ENCODE measurements around the gene SLC5A6. TPM values are rescaled to one million over a fixed set of nuclear protein-coding genes. Genes with fewer than 3 reads are reported as not detected.
"Not testable (repeated sequence)": the region's sequence is repeated elsewhere in the genome, so short reads cannot be mapped to it uniquely, and the experiment has no call there.

The SLC5A6 gene
- polyA plus RNA-seq, 1 donor: 148 TPM

- no peak for DNase-seq
- Histone ChIP-seq H3K27me3 (ENCODE audit: control insufficient read depth, insufficient read depth, low read length) (no peaks in the 10 kb centered on the region), H3K9me3 (ENCODE audit: control insufficient read depth, low read depth, low read length) (no peaks in the 10 kb centered on the region), H3K27ac (ENCODE audit: low read length) (no peak overlapping the region), H3K4me3 (ENCODE audit: low read length) (no peak overlapping the region), H3K4me1 (ENCODE audit: control insufficient read depth, insufficient read depth, low read length) (peaks cover 34% of the 10 kb centered on the region), H3K36me3 (ENCODE audit: control insufficient read depth, insufficient read depth, low read length) (peaks cover 73% of the 10 kb centered on the region)
- whole genome bisulfite sequencing (ENCODE audit: insufficient coverage, low lambda C conversion rate): no CpG with 5 or more reads among the region's 6 CpGs
These were observed 5.7 kb downstream of the SLC5A6 start for GRCh38 chr2:27206346-27206745.

DNA sequence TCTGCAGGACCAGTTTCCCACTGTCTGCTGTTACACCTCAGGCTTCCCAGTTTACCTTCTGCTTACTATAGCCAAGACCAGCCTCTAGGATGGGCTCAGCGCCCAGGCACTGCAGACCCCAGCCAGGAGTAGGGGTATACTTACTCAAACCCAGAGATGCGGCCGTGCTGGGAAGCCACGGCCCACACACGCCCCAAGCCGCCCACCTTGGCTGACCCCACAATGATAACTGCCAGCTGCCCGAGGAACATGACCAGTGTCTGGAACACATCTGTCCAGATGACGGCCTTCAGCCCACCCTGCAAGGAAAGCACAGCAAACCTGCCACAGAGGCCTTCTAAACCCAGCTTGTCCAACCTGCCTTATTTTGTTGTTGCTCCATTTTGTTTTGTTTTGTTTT, 6.9 kb downstream of the SLC5A6 start:
- peaks cover 83% of the 10 kb centered on the region for H3K36me3 ChIP-seq (ENCODE audit: control insufficient read depth, insufficient read depth, low read length)
- H3K4me3 ChIP-seq (ENCODE audit: low read length): no peak overlapping the region
- no peaks in the 10 kb centered on the region for H3K27me3 ChIP-seq (ENCODE audit: control insufficient read depth, insufficient read depth, low read length)
- WGBS (ENCODE audit: insufficient coverage, low lambda C conversion rate): no CpG with 5 or more reads among the region's 8 CpGs
- H3K4me1 ChIP-seq (ENCODE audit: control insufficient read depth, insufficient read depth, low read length): peaks cover 30% of the 10 kb centered on the region
- no peak overlapping the region for H3K27ac ChIP-seq (ENCODE audit: low read length)
- no peaks in the 10 kb centered on the region for H3K9me3 ChIP-seq (ENCODE audit: control insufficient read depth, low read depth, low read length)
- DNase-seq: no peak

DNA sequence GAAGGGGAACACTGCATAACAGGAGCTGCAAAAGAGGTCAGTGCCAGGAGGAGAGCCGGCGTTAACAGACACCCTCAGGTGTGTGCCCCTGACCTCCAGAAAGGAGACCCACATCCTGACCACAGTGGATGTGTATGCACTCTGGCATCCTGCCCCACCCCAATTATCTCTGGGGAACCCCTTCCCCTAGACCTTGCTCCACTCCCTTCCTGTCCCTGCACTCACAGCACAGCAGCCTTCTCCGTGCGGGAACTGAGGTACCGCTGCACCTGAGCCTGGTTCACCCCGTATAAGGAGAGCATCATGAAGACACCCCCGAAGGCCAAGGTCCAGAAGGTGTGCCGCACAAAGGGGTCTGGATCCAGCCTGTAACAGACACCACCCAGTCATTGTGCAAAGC, 7.5 kb downstream of the SLC5A6 start:
- Histone ChIP-seq H3K27ac (ENCODE audit: low read length) (no peak overlapping the region), H3K4me3 (ENCODE audit: low read length) (no peak overlapping the region), H3K27me3 (ENCODE audit: control insufficient read depth, insufficient read depth, low read length) (no peaks in the 10 kb centered on the region), H3K36me3 (ENCODE audit: control insufficient read depth, insufficient read depth, low read length) (peaks cover 86% of the 10 kb centered on the region), H3K9me3 (ENCODE audit: control insufficient read depth, low read depth, low read length) (no peaks in the 10 kb centered on the region), H3K4me1 (ENCODE audit: control insufficient read depth, insufficient read depth, low read length) (peaks cover 25% of the 10 kb centered on the region)
- no peak for DNase-seq
- no CpG with 5 or more reads among the region's 8 CpGs for WGBS (ENCODE audit: insufficient coverage, low lambda C conversion rate)

DNA sequence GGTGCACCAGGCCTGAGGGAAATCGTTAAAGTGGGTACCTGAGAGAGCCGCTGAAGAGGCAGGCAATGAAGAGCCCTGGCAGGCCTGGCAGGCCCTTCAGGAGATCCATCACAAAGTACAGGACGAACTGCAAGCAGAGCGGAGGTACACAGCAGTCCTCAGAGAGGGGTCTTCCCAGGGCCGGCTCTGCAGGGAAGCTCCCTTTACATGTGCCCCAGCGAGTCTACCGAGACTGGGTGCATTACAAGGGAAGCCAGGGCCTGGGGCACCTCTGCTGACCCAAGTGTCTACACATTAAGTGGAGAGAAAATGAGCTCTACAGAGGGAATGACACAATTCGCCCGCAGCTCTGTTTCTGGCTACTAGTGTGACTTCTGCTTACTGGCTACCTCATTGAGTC, 8.3 kb downstream of the SLC5A6 start:
- Histone ChIP-seq H3K36me3 (ENCODE audit: control insufficient read depth, insufficient read depth, low read length) (peaks cover 90% of the 10 kb centered on the region), H3K27me3 (ENCODE audit: control insufficient read depth, insufficient read depth, low read length) (no peaks in the 10 kb centered on the region), H3K27ac (ENCODE audit: low read length) (no peak overlapping the region)

DNA sequence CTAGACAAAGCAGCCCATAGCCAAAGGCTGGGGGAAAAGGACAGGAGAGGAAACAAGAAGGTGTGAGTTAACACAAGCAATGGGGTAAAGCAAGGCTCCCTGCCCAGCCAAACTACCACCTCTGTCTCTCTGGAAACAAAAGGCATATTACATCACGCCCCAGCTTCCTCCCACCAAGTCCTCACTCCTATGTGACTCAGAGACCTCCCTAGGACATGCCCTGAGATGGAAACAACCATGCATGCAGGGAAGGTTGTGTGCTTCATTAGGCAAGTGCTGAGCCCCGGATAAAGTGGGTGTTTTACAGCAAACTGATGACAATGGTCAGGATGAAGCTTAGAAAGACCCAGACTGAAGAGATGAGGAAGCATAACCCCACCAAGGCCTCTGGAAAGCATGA, 9.2 kb downstream of the SLC5A6 start:
- Histone ChIP-seq H3K36me3 (ENCODE audit: control insufficient read depth, insufficient read depth, low read length) (peaks cover 83% of the 10 kb centered on the region), H3K27me3 (ENCODE audit: control insufficient read depth, insufficient read depth, low read length) (no peaks in the 10 kb centered on the region), H3K27ac (ENCODE audit: low read length) (no peak overlapping the region), H3K4me3 (ENCODE audit: low read length) (no peak overlapping the region), H3K4me1 (ENCODE audit: control insufficient read depth, insufficient read depth, low read length) (peaks cover 14% of the 10 kb centered on the region), H3K9me3 (ENCODE audit: control insufficient read depth, low read depth, low read length) (no peaks in the 10 kb centered on the region)
- no peak for DNase-seq
- WGBS (ENCODE audit: insufficient coverage, low lambda C conversion rate): no CpG with 5 or more reads among the region's 2 CpGs

More for the DNA sequence above, 8.3 kb downstream of the SLC5A6 start:
- Histone ChIP-seq H3K9me3 (ENCODE audit: control insufficient read depth, low read depth, low read length) (no peaks in the 10 kb centered on the region), H3K4me1 (ENCODE audit: control insufficient read depth, insufficient read depth, low read length) (peaks cover 19% of the 10 kb centered on the region), H3K4me3 (ENCODE audit: low read length) (no peak overlapping the region)
- DNase-seq: no peak
- no CpG with 5 or more reads among the region's 9 CpGs for WGBS (ENCODE audit: insufficient coverage, low lambda C conversion rate)

DNA sequence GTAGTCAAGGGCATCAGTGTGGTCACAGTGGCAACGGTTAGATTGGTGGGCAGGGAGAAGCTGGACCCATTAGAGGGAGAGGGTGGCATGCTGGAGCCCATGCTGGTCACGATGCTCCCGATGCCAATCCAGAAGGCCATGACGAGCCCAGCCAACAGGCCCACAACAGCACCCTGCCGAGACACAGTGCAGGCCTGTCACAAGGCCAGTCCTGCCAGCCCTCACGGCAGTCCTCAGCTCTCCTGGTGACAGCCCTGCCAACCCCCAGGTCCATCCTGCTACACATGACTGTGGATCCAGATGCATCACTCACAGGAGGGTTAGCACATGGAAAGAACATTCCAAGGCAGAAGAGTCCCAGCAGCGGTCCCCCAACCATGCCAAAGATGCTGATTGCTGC, 10.4 kb downstream of the SLC5A6 start:
- no peak overlapping the region for H3K27ac ChIP-seq (ENCODE audit: low read length)
- H3K4me3 ChIP-seq (ENCODE audit: low read length): no peak overlapping the region
- no peak for DNase-seq
- peaks cover 71% of the 10 kb centered on the region for H3K36me3 ChIP-seq (ENCODE audit: control insufficient read depth, insufficient read depth, low read length)
- no peaks in the 10 kb centered on the region for H3K9me3 ChIP-seq (ENCODE audit: control insufficient read depth, low read depth, low read length)
- peaks cover 5% of the 10 kb centered on the region for H3K4me1 ChIP-seq (ENCODE audit: control insufficient read depth, insufficient read depth, low read length)
- WGBS (ENCODE audit: insufficient coverage, low lambda C conversion rate): no CpG with 5 or more reads among the region's 7 CpGs
- H3K27me3 ChIP-seq (ENCODE audit: control insufficient read depth, insufficient read depth, low read length): no peaks in the 10 kb centered on the region

GRCh38 chr2:27199241-27199640, 12.8 kb downstream of the SLC5A6 start:
- WGBS (ENCODE audit: insufficient coverage, low lambda C conversion rate): no CpG with 5 or more reads among the region's 2 CpGs
- H3K9me3 ChIP-seq (ENCODE audit: control insufficient read depth, low read depth, low read length): no peaks in the 10 kb centered on the region
- H3K4me3 ChIP-seq (ENCODE audit: low read length): no peak overlapping the region
- no peaks in the 10 kb centered on the region for H3K4me1 ChIP-seq (ENCODE audit: control insufficient read depth, insufficient read depth, low read length)
- H3K27me3 ChIP-seq (ENCODE audit: control insufficient read depth, insufficient read depth, low read length): no peaks in the 10 kb centered on the region
- peaks cover 48% of the 10 kb centered on the region for H3K36me3 ChIP-seq (ENCODE audit: control insufficient read depth, insufficient read depth, low read length)
- no peak overlapping the region for H3K27ac ChIP-seq (ENCODE audit: low read length)
- no peak for DNase-seq

DNA sequence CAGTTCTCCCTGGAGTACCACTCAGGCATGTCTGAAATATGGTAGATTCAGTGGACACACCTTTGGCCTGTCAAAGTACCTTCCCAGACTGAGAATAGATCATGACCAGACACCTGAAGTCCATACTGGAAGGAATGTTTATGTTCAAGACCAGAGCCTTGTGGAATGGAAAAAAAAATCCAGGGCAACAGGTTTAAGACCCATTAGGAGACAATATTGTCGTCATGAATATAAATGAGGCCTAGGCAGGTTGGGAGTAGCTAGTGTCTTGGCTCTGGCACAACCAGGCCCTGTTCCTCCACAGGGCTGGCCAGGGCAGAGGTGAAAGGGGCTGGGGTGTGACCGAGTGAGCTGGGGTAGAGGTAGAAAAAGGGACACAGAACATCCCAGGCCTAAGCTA, 13.4 kb downstream of the SLC5A6 start:
- 83% methylated on average over 1 of the region's 2 CpGs for WGBS (ENCODE audit: insufficient coverage, low lambda C conversion rate)

GRCh38 chr2:27198068-27198467, 14.0 kb downstream of the SLC5A6 start:
- DNase-seq; H3K27ac ChIP-seq (ENCODE audit: low read length); H3K9me3 ChIP-seq (ENCODE audit: control insufficient read depth, low read depth, low read length); H3K4me3 ChIP-seq (ENCODE audit: low read length); H3K4me1 ChIP-seq (ENCODE audit: control insufficient read depth, insufficient read depth, low read length); H3K27me3 ChIP-seq (ENCODE audit: control insufficient read depth, insufficient read depth, low read length): not testable (repeated sequence)
- no CpG with 5 or more reads among the region's 3 CpGs for WGBS (ENCODE audit: insufficient coverage, low lambda C conversion rate)
- H3K36me3 ChIP-seq (ENCODE audit: control insufficient read depth, insufficient read depth, low read length): peaks cover 36% of the 10 kb centered on the region

More for the DNA sequence above, 13.4 kb downstream of the SLC5A6 start:
- H3K9me3 ChIP-seq (ENCODE audit: control insufficient read depth, low read depth, low read length): no peaks in the 10 kb centered on the region
- no peaks in the 10 kb centered on the region for H3K27me3 ChIP-seq (ENCODE audit: control insufficient read depth, insufficient read depth, low read length)
- H3K36me3 ChIP-seq (ENCODE audit: control insufficient read depth, insufficient read depth, low read length): peaks cover 42% of the 10 kb centered on the region
- no peak for DNase-seq
- H3K4me1 ChIP-seq (ENCODE audit: control insufficient read depth, insufficient read depth, low read length): no peaks in the 10 kb centered on the region
- H3K4me3 ChIP-seq (ENCODE audit: low read length): no peak overlapping the region
- no peak overlapping the region for H3K27ac ChIP-seq (ENCODE audit: low read length)

GRCh38 chr2:27195799-27196198, 16.3 kb downstream of the SLC5A6 start:
- H3K4me1 ChIP-seq (ENCODE audit: control insufficient read depth, insufficient read depth, low read length); H3K27ac ChIP-seq (ENCODE audit: low read length); H3K4me3 ChIP-seq (ENCODE audit: low read length); H3K9me3 ChIP-seq (ENCODE audit: control insufficient read depth, low read depth, low read length); DNase-seq; H3K27me3 ChIP-seq (ENCODE audit: control insufficient read depth, insufficient read depth, low read length): not testable (repeated sequence)
- WGBS (ENCODE audit: insufficient coverage, low lambda C conversion rate): 100% methylated on average over 1 of the region's 3 CpGs
- peaks cover 13% of the 10 kb centered on the region for H3K36me3 ChIP-seq (ENCODE audit: control insufficient read depth, insufficient read depth, low read length)

DNA sequence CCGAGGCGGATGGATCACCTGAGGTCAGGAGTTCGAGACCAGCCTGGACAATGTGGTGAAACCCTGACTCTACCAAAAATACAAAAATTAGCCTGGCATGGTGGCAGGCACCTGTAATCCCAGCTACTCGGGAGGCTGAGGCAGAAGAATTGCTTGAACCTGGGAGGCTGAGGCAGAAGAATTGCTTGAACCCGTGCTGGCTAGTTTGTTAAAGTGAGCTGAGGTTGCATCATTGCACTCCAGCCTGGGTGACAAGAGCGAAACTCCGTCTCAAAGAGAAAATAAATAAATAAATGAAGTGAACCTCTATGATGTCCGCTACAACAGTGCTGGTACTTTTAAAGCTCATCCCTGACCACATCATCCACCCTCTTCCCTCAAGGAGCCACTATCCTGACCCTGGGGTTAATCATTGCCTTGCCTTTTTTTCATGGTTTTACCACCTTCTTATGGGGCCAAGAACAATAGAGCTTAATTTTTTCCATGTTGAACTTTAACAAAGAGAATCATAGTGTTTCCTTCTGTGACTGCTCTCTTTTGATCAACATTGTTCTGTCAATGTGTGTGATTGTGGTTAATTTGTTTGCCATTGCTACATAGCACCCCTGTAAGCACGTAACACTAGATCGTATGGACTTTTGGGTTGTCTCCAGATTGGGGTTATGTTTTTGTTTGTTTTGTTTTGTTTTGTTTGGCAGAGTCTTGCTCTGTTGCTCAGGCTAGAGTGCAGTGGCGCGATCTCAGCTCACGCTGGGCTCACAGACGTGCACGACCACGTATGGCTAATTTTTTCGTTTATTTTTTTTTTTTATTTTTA, 17.3 kb downstream of the SLC5A6 start:
- H3K9me3 ChIP-seq (ENCODE audit: control insufficient read depth, low read depth, low read length): no peaks in the 10 kb centered on the region
- WGBS (ENCODE audit: insufficient coverage, low lambda C conversion rate): no CpG with 5 or more reads among the region's 17 CpGs
- peaks cover 7% of the 10 kb centered on the region for H3K36me3 ChIP-seq (ENCODE audit: control insufficient read depth, insufficient read depth, low read length)
- no peak overlapping the region for H3K27ac ChIP-seq (ENCODE audit: low read length)
- no peaks in the 10 kb centered on the region for H3K27me3 ChIP-seq (ENCODE audit: control insufficient read depth, insufficient read depth, low read length)
- no peaks in the 10 kb centered on the region for H3K4me1 ChIP-seq (ENCODE audit: control insufficient read depth, insufficient read depth, low read length)
- DNase-seq: peak in 1 of 2 donors; percentile 54
- no peak overlapping the region for H3K4me3 ChIP-seq (ENCODE audit: low read length)
